Stimulated activated CD4-positive, alpha-beta T cell treated with anti-CD3 and anti-CD28 coated beads, Interleukin-1b, Interleukin-23, amount 100 ng/mL, for 24 hours (primary cell): Measurements from ENCODE around the gene EMSY.

Source experiments
- DNase-seq, 4 experiments: peaks; one replicate each; pipeline ENCODE4 v3.0.0-alpha.2; 2020; ENCODE audit warnings: low read depth in 4 of 4, low spot score in 1 of 4

EMSY gene

DNA sequence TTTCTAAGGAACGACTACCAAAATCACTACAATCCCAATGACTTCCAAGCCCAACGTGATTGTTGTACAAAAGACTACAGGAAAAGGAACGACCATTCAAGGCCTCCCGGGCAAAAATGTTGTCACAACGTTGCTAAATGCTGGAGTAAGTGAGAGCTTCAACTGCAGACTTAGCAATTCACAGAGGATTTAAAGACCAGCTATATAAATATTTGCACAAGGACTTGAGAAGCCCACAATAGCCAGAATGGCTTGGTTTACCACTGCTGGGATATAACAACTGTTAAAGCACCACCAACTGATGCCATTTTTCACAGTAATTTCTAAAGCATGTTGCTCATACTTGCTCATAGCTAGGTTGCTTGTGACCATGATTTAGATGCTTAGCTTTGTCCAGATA lies 78.3 kb downstream of the EMSY start:
- DNase-seq: no peak

DNA sequence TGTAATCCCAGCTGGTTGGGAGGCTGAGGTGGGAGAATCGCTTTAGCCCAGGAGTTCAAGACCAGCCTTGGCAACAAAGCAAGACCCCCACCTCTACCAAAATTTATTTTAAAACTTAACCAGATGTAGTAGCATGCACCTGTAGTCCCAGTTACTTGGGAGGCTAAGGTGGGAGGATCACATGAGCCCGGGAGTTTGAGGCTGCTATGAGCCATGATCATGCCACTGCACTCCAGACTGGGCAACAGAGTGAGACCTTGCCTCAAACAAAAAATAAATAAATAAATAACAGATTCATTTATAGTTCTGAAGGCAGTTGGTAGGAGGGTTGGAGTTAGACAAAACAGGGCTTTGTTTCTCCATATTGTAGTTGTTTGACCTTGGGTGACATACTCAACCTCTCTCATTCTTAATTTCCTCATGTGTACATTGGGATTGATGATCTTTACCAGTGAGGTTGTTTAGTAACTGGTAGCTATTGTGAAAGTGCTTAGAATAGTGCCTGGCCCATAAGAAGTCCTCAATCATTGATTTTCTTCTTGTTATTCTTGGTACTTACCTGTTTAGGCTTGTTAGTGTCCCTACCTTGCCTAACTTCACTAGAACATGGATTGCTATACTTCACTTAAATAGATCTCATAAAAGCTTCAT lies 79.1 kb downstream of the EMSY start:
- no peak for DNase-seq

DNA sequence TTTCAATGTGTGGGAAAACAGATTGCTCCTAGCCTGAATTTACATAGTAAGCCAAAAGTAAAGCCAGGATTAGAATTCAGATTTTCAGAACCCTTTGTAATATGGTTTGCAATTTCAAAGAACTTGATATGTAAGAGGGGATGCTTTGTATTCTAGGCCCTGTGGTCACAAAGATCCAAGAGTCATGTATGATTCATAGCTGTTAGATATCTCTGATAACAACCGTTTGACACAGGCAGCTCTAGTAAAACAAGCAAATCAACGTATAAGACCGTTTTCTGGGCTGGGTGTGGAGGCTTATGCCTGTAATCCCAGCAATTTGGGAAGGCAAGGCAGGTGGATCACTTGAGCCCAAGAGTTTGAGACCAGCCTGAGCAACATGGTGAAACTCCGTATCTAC lies 79.6 kb downstream of the EMSY start:
- no peak for DNase-seq

DNA sequence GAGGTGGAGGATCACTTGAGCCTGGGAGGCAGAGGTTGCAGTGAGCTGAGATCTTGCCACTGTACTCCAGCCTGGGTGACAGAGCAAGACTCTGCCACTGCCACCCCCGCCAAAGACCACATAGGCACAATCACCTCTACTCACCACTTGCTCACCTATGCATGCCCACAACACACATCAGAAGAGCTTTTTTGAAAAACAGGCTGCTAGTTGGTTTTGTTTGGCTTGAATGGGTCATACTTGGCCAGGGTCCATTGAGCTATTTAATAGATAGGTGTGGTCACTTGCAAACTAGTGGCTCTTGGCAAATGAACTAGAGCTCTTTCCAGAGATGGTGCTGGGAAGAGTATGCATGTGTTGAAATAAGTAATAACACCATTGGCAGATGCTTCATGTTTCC lies 80.1 kb downstream of the EMSY start:
- no peak for DNase-seq

DNA sequence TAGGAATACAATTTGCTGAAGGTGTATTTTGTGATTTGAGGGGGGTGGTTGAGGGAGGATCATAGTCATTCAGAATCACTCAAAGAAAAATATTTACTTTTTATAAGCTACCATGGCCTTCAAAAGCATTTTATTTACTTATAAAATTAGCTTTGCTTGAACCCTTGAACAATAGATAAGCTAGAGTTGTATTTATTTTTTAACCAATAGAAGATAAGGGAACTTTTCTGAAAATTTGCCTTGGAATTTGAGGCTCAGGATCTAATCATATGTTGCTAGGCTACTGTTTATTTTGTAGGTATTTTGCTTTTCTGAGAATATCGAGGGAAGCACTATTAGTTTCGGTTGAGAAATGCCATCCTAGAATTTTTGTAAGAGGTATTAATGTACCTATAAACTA lies 82.1 kb downstream of the EMSY start:
- DNase-seq: no peak

DNA sequence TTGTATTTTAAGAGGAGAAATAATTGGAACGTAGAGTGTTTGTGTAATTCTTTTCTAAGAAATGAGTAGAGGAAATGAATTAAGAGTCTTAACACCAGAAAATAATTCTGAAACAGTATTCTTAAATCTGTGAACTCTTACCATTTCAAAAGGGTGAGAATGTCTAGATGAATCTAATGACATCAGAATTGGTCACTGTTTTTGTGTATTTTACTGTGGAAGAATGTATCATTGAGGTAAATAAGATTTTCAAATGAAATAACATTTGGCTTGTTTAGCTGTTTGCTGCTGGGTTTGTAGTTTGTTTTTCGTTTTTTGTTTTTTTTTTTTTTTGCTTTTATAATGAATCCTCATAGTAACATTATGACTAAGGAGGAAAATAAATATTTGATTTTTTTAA lies 97.6 kb downstream of the EMSY start:
- DNase-seq: no peak

DNA sequence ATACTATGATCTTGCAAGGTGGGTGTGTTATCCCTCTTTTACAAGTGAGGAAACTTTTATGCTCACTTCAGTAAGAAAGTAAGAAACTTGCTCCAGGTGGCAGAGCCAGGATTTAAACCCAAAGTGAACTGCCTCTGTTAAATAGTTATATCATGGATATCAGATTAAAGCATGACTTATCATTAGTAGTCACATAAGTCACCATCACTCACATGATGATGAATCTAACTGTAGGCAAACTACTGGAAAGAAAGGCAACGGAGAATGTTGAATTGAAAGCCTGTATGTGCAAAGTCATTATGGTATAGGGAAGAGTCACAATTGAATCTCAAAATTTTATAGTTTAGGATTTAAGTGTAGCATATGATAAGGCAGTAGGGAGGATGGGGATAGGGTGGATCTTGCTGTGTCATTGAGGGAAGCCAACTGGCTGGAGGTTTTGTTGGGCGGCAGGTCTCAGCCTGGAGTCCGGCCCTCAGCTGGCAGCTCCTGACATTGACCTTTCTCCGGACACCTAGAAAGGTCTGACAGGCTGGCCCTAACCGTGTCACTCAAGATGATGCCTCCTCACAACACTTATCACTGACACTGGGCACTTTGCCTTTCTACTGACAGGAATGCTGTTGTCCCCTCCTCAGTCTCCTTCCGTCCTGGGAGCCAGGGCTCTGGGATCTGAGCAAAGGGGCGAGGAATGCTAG lies 98.3 kb downstream of the EMSY start:
- DNase-seq: no peak

DNA sequence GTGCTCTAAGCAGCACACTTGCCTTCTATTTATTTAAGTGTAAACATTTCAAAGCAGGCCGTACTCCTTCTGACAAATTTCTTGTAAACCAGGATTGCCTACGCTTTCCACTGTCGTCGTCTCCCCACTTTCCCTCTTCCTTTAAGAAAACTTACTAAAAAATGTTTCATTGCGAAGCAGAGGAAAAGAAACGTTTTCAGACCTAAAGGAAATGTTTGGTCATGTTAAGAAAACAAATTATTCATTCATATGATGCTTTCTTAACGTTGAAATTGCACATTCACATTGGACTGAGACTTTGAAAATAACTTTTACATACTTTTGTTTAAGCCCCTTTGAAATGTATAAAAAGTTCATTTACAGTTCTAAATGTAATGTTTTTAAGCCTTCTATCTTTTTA lies 106.0 kb downstream of the EMSY start:
- no peak for DNase-seq

DNA sequence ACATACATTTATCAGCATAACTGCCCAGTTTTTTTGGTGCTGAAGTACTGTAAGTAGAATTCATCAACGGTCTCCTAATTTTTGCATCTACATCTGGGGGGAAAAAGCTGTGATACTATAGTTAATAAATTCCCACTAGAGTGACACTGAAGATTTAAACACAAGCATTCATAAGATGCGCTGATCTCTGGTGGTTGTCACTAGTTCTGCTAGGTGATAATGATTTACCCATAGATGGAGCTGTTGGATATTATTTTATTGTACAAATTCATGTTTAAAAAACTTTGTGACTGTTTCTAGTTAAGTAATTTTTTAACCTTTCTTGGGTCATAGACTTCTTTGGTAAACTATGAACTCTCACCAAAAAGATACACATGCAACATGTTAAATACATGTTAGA lies 106.6 kb downstream of the EMSY start:
- no peak for DNase-seq

DNA sequence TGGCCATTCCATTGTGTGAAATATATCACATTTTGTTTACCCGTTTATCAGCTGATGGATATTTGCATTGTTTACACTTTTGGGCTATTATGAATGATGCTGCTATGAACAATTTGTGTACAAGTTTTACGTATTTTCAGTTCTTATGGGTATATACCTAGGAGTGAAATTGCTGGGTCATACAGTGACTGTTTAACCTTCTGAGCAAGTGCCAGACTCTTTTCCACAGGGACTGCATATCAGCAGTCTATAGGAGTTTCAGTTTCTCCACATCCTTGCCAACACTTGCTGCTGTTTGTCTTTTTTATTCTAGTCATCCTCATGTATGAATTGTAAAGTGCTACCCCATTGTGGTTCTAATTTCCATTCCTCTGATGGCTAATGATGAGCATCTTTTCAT lies 108.2 kb downstream of the EMSY start:
- DNase-seq: no peak

DNA sequence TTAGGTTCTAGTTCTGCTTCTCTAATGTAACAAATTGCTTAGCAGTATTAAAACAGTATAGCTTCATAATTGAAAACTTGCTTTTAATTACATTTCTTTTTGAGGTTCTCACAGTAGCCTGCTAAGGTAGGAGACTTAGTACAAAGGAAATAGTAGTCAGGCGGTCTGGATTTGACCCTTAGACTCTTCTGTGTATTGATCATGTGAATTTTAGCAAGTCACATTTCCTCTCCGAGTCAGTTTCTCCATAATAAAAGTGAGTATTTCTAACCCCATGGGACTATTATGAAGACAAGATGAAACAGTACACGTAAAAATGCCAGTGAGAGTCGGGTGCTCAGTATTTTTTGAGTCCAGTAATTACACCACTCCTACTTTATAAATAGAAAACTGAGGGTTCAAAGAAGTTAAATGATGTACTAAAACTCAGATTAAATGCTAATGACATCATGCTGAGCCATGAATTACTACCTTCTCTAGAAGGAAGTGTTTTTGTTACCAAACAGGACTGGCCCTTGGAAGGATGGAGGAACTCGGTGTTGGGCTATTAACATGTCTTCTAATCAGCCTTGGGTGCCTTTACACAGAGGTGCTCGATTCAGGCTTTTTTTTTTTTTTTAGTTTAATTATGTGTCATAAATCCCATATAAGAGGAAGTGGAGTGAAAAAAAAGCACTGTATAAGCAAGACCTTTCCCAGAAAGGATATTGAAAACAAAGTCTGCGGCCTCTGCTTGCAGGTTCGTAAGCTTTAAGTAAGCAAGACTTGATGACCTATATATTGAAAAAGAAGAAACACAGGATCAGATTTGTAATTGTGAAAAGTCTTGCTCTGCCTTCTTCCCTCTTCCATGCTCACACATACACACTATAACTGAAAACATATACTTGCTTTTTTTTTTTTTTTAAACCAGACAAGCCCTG lies 109.0 kb downstream of the EMSY start:
- DNase-seq: no peak

DNA sequence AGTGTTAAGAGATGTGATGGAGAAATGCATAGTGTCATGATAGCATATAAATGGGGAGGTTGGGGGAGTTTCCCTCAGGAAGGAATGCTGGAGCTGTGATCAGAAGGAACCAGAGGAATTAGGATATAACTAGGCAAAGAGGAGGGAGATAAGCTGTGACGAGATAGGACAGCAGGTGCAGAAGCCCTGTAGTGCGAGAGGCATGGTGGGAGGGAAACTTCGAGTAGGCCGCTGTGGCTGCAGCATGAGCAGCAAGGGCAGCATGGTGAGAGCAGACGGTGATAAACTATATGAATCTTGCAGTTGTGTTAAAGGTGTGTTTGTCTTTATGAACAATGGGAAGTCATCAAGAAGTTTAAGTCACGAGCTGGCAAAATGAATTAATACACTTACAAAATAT lies 109.9 kb downstream of the EMSY start:
- no peak for DNase-seq

DNA sequence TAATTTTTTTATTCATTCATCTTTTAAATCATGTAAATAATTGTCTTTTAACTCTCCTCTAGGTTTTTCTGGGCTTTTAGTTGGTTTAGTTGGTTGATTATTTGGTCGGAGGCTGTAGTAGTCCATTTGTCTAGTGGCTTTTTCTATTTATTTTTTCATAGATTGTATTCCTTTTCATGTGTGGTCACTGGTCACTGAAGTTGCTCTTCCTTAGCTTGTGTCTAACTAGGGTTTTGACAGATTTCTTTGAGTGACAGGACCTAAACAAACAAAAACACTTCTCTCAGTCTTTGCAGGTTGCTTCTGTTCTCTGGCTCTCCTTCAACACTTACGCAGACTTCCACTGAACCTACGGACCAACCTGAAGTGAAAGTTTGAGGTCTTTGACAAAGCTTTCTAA lies 112.6 kb downstream of the EMSY start:
- no peak for DNase-seq

DNA sequence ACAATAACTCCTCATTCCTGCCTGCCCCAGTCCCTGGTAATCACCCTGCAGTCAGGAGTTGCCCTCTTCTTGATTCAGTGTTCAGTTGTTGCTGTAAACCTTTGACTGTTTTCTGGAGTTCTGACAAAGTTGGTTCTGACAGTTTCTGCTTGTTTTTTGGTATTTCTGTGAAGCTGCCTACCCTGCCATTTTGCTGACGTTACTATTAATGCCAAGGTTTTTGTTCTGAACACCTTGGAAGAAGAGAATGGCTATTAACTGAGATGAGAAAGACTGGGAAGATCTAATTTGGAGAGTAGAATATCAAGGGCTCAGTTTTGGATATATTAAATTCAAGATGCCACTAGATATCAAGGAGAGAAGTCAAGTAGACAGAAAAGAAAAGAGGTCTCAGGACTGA lies 113.7 kb downstream of the EMSY start:
- no peak for DNase-seq

DNA sequence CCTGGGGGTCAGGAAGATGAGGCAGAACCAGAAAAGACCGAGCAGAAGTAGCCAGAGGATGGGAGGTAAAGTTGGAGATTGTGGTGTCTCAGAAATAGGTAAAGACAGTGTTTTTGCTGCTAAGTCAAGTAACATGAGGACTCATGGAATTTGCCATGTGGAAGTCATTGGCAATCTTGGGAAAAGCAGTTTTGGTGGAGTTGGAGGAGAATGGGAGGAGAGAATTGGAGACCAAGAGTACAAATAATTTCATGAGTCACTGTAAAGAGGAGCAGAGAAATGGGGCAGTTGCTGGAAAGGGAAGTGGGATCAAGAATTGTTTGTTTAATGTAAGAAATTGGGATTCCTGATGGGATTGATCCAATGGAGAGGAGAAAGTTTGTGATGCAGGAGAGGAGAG lies 114.1 kb downstream of the EMSY start:
- DNase-seq: no peak

DNA sequence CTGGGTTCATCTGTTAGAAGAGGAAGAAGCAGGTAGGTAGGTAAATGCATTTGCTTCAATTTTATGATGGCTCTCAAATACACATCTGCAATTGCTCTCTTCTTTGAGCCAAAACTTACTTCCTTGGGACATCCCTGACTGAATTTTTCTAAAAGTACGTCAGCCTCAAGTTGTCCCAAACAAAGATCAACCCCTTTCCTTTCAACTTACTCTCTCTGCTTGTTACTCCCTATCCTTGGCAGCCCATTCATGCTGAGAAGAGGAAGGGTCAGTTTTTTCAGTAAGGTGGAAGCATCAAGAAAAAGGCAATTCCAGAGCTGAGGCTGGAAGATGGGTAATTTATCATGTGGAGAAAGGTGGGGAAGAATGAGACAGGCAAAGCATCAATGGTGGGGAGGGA lies 114.5 kb downstream of the EMSY start:
- no peak for DNase-seq

DNA sequence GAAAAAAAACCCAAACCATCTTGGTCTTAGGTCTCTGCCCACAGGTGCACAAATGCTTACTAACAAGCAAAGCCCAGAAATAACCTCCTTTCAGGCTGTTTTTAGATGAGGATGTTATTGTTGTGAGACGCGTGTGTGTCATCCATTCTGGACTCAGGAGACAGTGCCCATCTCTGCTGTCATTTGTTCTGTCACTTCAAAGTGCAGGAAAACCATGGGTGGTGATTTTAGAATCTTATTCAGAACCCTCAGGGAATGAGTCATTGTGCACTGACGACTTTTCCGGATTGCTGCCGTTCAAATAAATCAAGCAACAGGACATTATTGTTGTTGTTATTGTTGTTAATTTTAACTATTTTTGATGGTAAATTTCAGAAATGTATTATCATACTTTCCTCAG lies 115.4 kb downstream of the EMSY start:
- DNase-seq: no peak

DNA sequence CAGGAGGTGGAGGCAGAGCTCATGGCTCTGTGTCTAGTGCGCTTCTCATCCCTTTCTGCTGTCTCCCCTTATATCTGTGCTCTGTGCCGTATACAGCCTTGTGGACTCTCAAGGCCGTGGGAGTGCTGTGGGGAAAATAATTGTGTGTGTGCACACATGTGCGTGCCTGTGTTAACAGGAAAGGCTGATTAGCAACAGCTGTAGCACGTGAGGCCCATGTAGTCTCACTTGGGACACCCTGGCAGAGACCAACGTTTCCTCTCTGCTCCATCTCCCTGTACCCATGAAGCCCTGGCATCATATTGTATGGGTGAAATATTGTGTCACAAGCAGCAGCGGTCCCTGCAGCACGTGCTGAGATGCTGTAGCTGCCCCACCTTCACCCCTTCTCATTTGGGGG lies 116.4 kb downstream of the EMSY start:
- no peak for DNase-seq

DNA sequence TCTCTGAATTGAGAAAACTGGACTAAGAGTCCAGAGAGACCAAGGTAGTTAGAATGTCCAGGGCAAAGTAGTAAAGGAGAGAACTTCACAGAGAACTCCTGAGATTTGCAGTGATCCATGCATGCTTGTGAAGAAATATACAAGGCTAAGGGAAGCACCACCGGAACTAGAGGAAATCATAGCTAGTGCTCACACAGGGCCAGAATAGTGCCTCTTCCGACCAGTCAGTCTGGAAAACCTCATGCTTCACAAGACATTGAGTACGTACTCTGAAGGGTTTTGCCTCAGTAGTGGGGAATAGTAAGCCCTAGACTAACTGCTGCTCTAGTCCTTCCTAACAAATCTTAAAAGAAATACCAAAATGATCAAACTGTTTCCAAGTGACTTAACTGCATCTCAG lies 117.7 kb downstream of the EMSY start:
- DNase-seq: no peak

DNA sequence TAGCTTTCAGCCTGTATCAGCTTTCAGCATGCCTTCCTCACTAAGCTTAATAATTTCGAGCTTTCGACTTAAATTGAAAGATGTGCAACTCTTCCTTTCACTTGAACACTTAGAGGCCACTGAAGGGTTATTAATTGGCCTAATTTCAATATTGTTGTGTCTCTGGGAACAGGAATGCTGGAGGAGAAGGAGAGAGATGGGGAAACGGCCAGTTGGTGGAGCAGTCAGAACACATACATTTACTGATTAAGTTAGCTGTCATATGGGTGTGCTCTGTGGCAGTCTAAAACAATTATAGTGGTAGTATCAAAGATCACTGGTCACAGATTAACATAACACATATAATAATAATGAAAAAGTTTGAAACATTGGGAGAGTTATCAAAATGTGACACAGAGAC lies 119.5 kb downstream of the EMSY start:
- no peak for DNase-seq

DNA sequence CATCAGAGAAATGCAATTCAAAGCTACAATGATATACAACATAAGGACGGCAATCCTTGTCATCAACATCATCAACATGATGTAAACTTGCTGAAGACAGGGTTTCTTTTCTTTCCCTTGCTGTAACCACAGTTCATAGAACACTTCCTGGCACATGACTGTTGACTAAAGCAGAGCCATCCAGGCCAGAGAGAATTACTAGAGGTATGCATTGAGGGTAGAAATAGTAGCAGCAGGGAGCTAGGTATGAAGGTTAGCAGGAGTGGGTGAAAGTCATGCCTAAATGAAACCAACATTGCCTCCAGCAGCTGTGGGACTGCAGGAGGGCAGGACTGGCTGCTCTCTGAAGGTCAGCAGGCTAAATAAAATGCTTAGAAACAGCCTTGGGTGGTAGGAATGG lies 122.0 kb downstream of the EMSY start:
- DNase-seq: no peak

DNA sequence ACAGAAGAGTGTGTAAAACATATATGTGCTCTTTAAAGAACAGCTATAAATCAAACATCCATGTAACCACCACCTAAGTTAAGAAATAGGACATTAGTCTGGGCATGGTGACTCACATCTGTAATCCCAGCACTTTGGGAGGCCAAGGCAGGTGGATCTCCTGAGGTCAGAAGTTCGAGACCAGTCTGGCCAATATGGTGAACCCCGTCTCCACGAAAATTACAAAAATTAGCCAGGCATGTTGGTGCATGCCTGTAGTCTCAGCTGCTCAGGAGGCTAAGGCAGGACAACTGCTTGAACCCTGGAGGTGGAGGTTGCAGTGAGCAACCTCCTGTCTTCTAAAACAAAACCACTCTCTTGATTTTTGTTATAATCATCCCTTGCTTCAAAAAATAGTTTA lies 122.4 kb downstream of the EMSY start:
- DNase-seq: no peak
